AG08396 (cell line): ENCODE measurements around the gene MYZAP.

ENCODE experiments used
- DNase-seq: peaks from one replicate; pipeline ENCODE4 v3.0.0; 2012; ENCODE audit warnings: low spot score, mixed read lengths

MYZAP gene, protein sequence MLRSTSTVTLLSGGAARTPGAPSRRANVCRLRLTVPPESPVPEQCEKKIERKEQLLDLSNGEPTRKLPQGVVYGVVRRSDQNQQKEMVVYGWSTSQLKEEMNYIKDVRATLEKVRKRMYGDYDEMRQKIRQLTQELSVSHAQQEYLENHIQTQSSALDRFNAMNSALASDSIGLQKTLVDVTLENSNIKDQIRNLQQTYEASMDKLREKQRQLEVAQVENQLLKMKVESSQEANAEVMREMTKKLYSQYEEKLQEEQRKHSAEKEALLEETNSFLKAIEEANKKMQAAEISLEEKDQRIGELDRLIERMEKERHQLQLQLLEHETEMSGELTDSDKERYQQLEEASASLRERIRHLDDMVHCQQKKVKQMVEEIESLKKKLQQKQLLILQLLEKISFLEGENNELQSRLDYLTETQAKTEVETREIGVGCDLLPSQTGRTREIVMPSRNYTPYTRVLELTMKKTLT

DNA sequence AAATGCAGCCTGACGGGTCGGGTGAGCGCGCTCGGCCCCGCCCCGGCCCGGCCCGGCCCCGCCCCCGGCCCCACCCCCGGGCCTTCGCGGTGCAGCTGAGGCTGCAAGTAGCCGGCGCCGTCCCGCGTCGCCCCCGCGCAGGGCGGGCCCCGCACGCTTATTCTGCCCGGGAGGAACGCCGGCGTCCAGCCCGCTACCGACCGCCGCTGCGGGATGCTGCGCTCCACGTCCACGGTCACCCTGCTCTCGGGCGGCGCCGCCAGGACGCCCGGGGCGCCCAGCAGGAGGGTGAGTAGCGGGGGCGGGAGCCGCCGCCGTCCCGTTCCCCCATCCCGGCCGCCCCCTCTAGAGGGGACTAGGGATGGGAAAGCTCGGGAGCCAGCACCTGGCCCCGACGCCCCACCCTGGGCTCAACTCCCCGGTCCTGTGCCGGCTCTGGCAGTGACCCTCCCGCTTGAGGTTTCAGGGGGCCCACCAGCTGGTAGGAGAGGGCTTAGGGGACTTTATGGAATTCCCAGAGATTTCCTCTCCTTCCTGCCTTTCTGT is at the start of gene MYZAP:
MYZAP (plus strand) TSS at position 83 of the 546 bp plus-strand sequence; CDS start at position 214, 131 bp downstream.
- peak; percentile 80 for DNase-seq

DNA sequence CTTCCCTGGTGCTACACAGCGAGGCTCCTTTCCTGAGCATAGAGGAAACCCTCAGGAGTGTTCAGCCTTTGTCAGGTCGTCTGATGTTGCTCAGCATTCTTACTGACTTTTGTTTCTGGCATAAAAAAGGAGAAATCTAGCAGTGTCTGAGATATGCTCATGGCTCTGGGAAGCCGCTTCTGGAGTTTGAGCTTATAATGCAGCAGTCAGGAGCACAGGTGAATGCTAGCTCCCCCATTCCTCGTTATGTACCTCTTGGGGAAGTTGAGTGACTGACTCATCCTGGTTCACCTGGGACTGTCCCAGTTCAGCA is 49.2 kb upstream of the MYZAP start:
- no peak for DNase-seq

DNA sequence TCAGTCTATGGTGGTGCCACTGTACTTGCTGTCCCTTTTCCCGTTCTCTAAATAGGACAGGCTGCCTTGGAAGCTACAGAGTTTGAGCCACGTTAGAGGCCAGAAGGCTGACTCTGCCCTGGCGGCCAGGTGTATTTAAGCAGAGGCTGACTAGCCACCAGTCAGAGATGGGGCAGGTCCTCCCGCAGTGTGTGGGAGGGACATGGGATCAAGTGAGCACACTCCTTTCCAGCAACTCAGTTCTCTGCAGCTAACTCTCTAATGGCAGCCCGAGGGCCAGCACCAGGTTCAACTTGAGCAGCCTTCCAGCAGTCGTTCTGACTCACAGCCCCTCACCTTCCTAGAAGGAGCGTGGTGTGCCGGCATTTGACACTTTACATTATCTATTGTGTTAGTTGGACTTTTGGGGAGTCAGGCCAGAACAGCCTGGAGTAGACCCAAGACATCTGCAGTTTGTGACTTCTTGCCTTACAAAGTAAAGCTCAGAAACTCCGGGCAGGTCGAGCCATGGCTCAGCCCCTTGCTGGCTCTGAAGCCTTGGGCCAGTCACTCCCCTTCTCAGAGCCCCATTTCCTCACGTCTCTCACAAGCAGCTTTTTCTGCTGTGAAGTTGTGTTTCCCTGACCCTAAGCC is 46.7 kb upstream of the MYZAP start:
- DNase-seq, result no peak

DNA sequence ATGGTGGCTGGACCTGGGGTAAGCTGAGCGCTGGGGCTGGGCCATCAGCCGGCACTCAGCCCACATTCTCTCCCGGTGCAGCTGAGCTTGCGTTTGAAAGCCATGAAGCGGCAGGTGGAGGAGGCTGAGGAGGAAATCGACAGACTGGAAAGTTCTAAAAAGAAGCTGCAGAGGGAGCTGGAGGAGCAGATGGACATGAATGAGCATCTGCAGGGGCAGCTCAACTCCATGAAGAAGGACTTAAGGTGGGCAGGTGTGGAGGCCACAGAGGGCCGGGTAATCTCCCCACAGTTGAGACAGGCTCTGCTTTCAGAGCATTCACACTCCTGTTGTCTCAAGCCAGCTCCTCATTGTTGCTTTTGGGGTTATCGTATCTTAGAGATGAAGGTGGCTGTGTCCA is 45.7 kb upstream of the MYZAP start:
- DNase-seq, result no peak

DNA sequence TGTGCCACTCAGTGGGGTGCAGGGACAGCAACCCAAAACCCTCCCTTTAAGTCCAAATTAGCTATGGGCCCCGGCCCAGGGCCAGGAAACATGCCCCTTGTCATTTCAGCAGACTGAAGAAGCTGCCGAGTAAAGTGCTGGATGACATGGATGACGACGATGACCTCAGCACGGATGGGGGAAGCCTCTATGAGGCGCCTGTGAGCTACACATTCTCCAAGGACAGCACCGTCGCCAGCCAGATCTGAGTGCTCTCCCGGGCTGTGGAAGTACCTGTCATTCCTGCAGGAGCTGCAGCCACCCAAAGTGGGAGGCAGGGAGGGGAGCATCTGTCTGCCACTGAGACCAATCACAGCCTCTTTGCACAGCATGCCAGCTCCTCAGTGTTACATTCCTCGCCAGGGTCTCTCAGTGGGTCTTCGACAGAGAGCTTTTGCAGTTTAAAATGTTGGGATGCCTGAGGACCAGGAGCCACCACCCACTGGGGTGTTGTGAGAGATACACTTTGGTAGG is 44.4 kb upstream of the MYZAP start:
- DNase-seq, result no peak

DNA sequence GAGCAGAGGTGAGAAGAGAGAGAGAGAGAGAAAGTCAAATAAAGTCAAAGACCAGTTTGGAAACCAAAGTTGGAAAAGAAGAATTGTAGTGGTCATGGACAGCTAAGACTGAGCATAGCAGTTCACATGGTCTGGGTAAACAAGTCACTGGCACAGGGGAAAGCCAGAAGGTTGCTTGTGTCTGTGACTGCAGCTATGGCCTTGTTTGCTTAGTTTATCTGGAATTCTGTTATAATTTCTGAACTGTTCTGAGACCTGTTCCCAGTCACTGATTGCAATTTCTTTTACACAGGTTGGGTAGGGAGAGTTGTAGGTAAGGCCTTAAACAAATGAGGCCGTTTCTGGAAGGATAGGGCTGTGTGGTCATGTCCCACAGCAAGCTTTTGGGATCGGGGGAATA is 43.4 kb upstream of the MYZAP start:
- DNase-seq, result no peak

DNA sequence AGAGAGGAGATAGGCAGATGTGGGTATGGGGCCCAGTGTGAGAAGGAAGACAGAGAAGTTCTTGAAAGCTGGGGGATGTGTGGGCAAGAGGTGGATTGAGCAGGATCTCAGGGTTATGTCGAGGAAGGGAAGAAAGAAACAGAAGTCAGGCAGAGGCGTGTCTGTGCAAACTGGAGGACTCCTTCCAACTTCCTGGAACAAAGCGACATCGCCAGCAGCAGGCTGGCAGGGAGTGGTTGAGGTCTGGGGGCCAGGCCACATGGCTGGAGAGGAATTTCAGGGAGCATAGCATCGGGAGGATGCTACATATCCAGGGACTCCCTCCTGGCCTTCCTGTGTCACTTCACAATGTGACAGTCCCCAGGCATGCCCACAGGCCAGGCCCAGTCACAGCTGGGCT is 42.9 kb upstream of the MYZAP start:
- DNase-seq, result no peak

DNA sequence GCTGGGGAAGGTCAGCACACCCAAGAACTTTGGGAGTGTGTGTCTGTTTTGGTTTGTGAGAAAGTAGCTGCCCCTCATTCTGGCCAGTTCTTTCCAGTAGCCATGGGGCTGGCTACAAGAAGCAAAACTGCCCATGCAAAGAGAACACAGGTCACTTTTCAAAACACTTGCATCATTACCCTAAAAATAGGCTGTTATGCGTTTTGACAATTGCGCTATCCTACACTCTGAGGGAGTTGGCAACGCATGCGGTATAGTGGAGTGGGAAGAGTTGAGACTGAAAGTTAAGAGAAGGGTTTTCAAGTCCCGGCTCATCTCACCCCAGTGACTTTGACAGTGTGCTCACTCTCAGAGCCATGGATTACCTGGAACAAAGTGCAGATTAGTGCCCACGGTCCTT is 41.8 kb upstream of the MYZAP start:
- DNase-seq, result no peak

DNA sequence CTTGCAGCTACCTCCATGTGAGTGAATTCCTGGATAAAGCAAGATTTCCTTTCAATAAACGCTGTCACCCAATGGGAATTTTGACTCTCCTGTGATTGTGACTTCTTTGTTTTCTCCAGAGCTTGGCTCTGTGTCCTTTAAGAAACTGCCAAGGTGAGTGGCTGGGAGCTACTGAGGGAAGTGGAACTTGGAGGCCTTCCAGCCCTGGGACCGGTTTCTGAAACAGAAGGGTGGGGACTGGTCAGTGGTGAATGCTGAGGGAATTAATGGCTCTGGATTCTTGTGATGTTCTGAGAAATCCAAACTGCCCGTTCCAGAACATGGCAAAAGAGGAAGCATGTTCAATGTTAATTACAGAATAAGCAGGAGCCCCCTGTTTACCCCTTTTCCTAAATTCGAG is 41.1 kb upstream of the MYZAP start:
- DNase-seq, result no peak

DNA sequence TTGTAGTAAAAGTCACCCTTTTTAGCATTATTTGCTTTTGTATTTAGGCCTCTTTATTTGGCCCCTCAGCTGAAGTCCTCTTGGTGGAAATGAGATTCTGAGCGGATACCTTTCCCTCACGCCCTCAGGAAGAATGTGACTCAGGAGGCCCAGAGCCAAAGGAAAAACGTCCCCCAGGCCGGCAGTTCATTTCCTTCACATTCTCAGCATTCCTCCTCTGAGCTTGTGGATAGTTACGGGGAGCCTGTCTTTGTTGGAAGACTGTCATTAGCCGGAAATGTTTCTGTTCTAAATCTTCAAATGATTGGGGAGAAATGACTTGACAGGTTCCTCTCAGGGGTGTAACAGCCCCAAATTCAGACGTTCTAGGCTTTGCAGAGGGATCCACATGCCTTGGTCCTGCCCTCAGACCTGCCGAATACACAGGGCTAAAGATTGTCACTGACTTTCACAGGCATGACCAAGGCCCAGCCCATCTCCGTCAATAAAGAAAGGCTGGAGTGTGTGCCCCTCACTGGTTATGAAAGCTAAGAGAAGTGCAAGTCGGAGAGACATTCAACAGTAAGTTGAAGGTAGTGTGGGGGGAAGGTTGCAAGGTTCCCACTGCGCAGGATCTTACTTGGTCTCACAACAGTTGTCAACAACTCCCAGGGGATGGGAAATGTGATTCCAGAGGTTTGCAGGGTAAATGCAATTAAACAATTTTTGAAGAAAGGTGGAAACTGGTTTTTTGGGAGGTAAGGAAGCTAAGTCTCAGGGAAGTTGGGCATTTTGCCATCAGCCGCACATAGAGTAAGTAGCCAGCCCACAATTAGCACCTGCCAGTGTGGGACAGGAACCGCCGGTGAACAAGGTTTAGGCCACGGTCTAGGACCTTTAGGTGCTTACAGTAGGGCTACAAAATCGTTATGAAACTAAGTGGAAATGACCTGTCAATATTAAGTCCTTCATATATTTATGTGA is 39.7 kb upstream of the MYZAP start:
- DNase-seq, result peak; percentile 81

DNA sequence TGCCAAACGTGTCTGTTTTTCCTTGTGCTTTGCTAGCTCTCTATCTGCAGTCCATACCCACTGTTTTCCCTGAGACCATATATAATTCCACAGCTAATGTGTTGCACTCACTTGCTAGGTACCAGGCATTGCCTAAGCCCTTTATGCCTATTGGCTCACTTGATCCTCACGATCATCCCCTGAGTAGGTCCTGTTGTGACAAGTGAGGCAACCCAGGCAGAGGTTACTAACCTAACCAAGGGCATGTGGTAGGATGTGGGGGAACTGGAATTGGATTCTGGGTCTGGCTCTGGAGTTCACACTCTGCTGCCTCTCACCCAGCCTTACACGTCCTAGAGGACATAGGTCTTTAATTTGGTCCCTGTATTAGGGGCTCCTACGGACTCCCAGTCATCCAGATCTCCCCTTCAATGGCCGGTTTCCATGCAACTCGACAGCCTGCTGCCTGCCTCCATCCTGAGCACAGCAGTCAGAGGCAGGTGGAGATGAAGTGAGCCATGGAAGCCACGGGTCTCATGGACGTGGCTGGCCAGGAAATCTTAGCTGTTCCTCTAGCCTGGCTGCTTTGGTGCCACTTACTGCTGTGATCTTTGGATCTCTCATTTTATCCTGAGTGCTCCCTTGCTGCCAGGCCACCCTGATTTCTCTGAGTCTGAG is 38.9 kb upstream of the MYZAP start:
- no peak for DNase-seq

DNA sequence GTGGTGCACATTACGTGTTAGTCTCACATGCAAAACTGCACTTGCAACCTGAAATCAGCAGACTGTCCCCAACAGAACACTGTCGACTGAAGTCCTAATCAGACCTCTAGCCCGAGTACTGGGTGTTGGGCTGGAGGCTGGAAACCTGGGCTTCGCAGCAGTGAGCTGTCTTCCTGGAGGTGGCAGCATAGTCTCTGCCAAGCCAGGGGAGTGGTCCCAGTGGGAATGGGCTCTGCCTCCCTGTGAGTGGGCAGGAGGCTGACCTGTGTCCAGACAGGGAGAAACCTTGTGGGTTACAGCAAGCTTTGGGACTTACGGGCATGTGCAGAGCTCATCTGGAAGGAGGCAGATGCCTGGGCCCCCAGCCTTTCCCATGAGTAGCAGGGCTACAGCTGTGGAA is 38.2 kb upstream of the MYZAP start:
- no peak for DNase-seq

DNA sequence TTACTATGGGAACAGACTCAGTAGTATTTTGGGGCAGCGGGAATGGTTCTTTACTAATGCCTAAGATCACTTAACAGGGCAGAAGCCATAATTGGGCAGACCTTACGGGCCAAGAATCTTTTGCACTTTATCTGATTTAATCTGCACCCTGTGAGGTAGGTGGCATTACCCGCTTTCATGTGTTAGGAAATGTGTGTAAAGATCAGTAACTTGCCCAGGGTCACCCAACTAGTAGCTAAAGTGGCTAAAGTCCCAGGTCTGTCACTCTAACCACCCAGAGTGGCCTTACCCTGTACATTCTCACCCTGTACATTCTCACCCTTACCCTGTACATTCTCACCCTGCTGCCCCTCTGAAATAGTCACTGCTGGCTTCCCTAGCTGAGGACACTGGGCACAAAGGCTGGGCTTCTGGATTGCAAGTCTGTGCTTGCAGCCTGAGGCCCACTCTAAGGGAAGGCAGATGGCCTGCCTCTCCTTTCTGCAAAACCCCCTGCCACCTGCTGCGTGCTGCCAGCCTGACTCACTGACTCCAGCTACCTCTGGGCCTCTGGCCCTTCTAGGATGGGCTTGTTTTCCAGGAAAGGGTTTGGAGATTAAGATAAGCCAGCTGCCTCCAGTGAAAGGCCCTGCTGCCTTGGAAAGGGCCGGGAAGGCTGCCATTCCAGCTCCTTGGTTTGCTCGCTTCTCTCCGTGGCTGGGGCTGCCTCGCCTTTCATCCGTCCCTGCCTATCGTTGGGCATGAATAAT is 37.5 kb upstream of the MYZAP start:
- DNase-seq, result no peak

DNA sequence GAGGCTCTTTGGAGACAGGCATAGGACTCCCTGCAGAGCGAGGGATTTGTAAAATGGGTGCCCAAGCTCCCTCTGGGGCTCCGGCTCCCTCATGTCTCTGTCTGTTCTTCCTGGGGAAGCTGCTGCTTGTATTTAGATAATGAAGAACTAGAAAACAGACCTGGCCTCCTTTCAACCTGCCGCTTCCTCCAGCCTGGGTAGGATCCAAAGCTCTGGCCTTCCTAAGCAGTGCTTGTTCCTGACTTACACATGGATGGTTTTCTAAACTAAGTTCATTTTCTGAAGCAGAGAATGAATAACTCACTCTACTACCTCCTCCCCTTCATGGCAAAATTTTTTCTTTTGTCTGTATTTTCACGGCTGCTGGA is 36.9 kb upstream of the MYZAP start:
- no peak for DNase-seq

DNA sequence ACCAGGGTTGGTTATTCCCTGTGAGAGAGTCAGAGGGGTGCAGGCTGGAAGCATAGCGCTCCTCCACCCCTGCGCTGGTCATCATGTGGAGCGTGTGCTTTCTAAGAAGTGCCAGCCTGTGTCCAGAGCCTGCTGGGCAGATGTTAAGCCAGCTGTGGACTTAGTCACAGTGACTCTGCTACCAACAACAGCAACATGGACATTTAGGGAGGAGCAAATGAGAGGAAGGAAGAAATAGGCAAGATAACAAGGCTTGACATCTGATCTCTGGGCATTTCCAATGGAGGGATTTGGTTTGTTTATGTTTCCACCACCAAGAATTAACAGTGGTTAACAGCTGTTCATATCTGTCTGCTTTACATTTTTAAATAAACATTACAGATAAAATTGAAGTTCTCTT is 36.4 kb upstream of the MYZAP start:
- DNase-seq, result no peak

DNA sequence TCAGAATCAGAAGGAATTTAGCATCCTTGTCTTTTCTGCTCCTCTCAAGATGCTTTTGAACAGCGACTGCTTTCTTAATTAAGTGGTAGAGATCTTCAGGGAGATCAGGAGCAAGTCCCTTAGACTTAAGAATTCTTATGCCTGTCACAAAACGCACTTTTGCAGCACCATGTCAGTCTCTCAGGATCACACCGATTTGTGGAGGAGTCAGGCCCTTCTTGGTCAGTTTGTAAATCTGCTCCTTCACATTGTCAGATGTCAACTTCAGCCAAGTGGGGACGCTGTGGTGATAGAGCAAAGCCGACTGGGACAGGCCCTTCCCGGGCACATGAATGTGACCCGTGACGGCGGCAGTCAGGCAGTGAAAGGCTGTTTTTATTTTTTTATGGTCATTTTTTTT is 35.7 kb upstream of the MYZAP start:
- DNase-seq, result no peak

DNA sequence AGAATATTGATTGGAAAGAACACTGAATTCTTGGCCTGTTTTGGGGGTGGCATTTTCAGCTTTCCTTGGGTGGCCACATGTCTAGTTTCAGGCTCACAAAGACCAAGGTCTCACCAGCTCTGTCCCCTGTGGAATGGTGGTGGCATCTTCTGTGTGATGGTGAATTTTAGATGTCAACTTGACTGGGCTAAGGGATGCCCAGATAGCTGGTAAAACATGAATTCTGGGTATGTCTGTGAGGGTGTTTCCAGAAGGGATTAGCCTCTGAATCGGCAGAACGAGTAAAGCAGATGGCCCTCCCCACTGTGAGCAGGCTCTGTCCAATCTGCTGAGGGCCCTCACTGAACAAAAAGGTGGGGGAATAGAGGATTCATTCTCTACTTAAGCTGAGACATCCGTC is 34.4 kb upstream of the MYZAP start:
- no peak for DNase-seq

DNA sequence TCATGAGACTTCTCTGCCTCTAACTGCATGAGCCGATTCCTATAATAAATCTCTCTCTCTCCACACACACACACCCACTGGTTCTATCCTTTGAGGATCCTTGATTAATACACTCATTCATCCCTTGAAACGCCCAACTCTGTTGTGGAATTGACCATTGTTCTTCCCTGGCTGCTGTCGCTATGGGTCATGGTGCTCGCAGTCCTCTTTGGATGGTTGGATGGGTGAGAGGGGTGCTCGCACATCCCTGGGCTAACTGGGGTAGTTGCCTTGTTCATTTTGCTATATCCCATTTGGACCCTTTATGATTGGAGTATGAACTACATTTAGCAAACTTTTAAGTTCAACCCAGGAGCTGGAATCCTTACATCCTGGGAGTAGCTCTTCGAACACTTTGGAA is 33.9 kb upstream of the MYZAP start:
- DNase-seq, result no peak

DNA sequence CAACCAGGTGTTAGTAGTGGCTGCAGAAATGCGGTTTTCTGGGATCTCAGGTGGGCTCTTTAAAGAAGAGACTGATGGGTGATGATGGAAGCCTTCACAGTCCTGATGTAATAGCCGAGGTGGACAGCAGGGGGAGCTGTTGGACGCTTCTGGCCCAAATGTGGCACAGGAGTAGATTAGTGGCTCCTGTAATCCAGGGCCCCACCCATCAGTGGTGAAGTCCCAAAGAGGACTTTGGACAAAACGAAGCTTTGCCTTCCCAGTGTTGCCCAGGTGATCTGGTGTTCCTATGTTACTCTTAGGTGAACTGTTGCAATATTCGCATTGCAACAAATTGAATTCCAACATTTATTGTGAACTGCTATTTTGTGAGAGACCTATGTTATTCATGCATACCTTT is 31.8 kb upstream of the MYZAP start:
- peak; percentile 52 for DNase-seq

DNA sequence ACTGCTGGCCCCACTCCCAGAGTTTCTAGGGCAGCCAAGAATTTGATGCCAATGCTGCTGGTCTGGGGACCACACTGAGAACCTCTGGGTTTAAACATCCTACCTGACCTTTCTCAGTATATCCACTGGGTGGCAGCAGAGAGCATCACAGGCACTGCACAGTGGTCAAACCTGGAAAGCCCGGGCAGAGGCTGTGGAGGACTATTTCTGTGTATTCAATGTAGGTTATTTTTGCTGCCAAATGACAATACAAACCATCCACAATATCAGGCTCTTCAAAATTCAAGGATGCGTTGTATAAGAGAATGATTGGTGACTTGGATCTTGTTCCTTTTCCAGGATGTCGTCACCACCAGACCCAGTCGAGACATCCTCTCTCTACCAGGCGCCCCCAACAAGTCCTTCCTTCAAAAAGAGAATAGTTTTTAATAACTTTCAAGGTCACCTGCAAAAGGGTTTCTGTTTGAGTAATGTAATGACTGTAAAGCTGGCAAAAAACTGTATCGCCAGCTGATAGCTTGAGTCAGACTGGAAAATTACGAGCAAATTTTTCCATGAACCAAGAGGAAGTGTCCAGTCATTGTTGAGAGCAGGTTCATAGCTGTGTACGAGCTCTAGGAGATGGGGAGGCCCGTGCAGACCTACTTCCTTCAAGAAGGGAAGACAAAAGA is 30.5 kb upstream of the MYZAP start:
- peak; percentile 73 for DNase-seq
